ENCODE data around the gene OSBPL5. TPM values are rescaled to one million over a fixed set of nuclear protein-coding genes. Genes with fewer than 3 reads are reported as not detected.

OSBPL5 gene
- total RNA-seq, 2 experiments from 2014 or later, result 0.63 to 2.7 TPM

GRCh38 chr11:3091846-3092602 lies 73.1 kb downstream of the OSBPL5 start:
- Histone ChIP-seq H3K9me3 (ENCODE audit: low read length) (no peaks in the 10 kb centered on the region), H3K4me1 (ENCODE audit: insufficient read depth, low read length, poor library complexity, severe bottlenecking) (no peaks in the 10 kb centered on the region), H3K27ac (ENCODE audit: low read depth, low read length, poor library complexity, severe bottlenecking) (no peak overlapping the region), H3K36me3 (ENCODE audit: insufficient read depth, low read length) (no peaks in the 10 kb centered on the region), H3K9me2 (ENCODE audit: insufficient read depth, low read length) (no peaks in the 10 kb centered on the region), H3K4me3 (ENCODE audit: low read depth, low read length, poor library complexity, severe bottlenecking) (no peak overlapping the region), H3K4me2 (ENCODE audit: low read length) (no peak overlapping the region), H2AFZ (ENCODE audit: low read length) (no peak overlapping the region), H4K20me1 (ENCODE audit: insufficient read depth, low read length) (no peaks in the 10 kb centered on the region), H3K79me2 (ENCODE audit: insufficient read depth, low read depth, low read length) (no peaks in the 10 kb centered on the region)
- intact Hi-C loops (cut with micrococcal nuclease; ENCODE audit: unreplicated experiment), result loop anchor here (1.0 to 5.0 kb wide), 3 partner anchors 55 to 560 kb away; no protein-coding TSS in a partner anchor
- DNase-seq (ENCODE audit: low spot score), result peak; percentile 61
- POLR2A ChIA-PET, result no interaction called here
- TF ChIP-seq EZH2phosphoT487 (IDR thresholded peaks at IDR 0.05; ENCODE audit: borderline replicate concordance, low read depth, low read length) (no peak), CTCF (conservative IDR thresholded peaks at IDR 0.05; ENCODE audit: low read length) (peak; percentile 89)
- BruUV-seq (replicated peaks), result no TSS peak
- CTCF ChIA-PET (ENCODE audit: unreplicated experiment), result no interaction called here

DNA sequence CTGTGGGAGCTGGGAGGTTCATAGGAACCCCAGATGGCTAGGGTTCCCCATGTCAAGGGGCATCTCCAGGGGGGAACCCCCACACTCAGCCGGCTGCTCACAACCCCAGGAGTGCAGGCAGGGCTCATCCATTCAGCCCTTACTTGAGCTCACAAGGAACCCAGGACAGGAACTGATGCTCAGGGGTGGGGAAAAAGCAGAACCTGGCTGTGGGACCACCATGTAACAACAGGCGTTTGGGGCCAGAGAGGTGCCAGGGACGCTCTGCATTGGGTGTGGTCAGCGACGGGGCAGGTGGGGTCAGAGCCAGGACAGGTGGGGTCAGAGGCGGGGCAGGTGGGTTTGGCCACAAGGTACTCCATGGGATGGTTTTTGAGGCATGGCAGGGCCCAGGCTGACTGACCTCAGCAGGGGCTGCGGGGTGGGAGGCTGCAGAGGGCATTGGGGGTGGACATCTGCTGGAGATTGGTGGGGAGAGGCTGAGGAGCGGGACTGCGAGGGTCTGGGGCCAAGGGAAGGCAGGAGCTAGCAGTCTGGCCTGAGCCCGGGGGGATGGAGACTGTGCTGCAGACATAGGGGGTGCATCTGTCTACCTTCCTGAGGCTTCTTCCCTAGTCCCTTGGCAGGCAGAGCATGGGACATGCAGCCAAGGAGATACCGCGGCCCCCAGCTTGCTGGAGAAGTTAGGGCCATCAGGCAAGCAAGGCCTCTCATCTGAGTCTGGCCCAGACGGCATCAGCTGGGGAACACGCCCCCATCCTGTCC lies 73.8 kb downstream of the OSBPL5 start:
- no peaks in the 10 kb centered on the region for H3K79me2 ChIP-seq (ENCODE audit: insufficient read depth, low read depth, low read length)
- H3K36me3 ChIP-seq (ENCODE audit: insufficient read depth, low read length), result no peaks in the 10 kb centered on the region
- H3K4me1 ChIP-seq (ENCODE audit: insufficient read depth, low read length, poor library complexity, severe bottlenecking), result no peaks in the 10 kb centered on the region
- H3K4me3 ChIP-seq (ENCODE audit: low read depth, low read length, poor library complexity, severe bottlenecking), result no peak overlapping the region
- POLR2A ChIA-PET, result no interaction called here
- H2AFZ ChIP-seq (ENCODE audit: low read length), result no peak overlapping the region
- no peak overlapping the region for H3K27ac ChIP-seq (ENCODE audit: low read depth, low read length, poor library complexity, severe bottlenecking)
- no peaks in the 10 kb centered on the region for H3K9me3 ChIP-seq (ENCODE audit: low read length)
- no peak overlapping the region for H3K4me2 ChIP-seq (ENCODE audit: low read length)
- H3K9me2 ChIP-seq (ENCODE audit: insufficient read depth, low read length), result no peaks in the 10 kb centered on the region
- CTCF ChIA-PET (ENCODE audit: unreplicated experiment), result no interaction called here
- H4K20me1 ChIP-seq (ENCODE audit: insufficient read depth, low read length), result no peaks in the 10 kb centered on the region
- DNase-seq (ENCODE audit: low spot score), result no peak
- intact Hi-C loops (cut with micrococcal nuclease; ENCODE audit: unreplicated experiment), result loop anchor here (1.0 to 5.0 kb wide), 3 partner anchors 54 to 559 kb away; no protein-coding TSS in a partner anchor
- BruUV-seq (replicated peaks), result no TSS peak
- TF ChIP-seq CTCF (conservative IDR thresholded peaks at IDR 0.05; ENCODE audit: low read length), result no peak
- TF ChIP-seq EZH2phosphoT487 (IDR thresholded peaks at IDR 0.05; ENCODE audit: borderline replicate concordance, low read depth, low read length), result no peak

All from OCI-LY7 (cell line).